NCI-H1694 treated with DMSO at 0.1 percent for 48 hours (cell line): Measurements from ENCODE around the gene MMP17.

Experiments used
- DNase-seq: peaks from one replicate; lab custom pipeline; 2025; lab: John Stamatoyannopoulos, UW

Gene MMP17

DNA sequence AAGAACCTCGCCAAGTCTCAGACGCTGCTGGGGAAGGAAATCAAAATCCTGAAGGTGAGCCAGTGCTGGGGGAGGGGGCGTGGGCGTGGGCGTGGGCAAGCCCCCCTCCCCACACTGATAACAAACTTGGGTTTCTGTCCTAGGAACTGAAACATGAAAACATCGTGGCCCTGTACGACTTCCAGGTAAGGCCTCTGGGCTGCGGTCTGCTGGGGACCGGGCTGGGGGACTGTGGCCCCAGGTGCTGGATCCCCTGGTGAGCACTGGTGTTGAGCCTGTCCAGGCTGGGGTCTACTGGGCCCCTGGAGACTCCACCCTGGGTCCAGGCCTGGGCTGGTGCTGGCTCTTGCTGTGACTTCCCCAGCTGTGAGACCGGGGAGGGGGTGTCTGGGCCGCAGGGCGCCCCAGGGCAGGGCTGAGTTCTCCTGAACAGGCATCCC lies 67.5 kb downstream of the MMP17 start:
- no peak for DNase-seq

GRCh38 chr12:131896080-131896810 lies 68.1 kb downstream of the MMP17 start:
- DNase-seq, result no peak

- DNase-seq, result no peak
Observed at GRCh38 chr12:131896811-131897270, 68.6 kb downstream of the MMP17 start.

GRCh38 chr12:131897276-131897675 lies 69.1 kb downstream of the MMP17 start:
- no peak for DNase-seq

GRCh38 chr12:131897875-131898274 lies 69.7 kb downstream of the MMP17 start:
- DNase-seq, result no peak

GRCh38 chr12:131900397-131900796 lies 72.2 kb downstream of the MMP17 start:
- no peak for DNase-seq
